PC-3 (cell line): Measurements from ENCODE around the gene MAMDC4. TPM values are rescaled to one million over a fixed set of nuclear protein-coding genes. Genes with fewer than 3 reads are reported as not detected.
A peak's percentile ranks its signal among the peaks of the same experiment; 100 is the strongest.

Experiments
- ATAC-seq: fragments of 200-7000 bp; cut with Tn5 transposase; 2 replicates; pipeline ENCODE4 v1.9.1; 2020; ENCODE audit warnings: mild to moderate bottlenecking, moderate library complexity
- BruUV-seq: library from RNA; stranded (reverse); fragments of 400-500 nt; replicated peaks from 2 replicates; lab custom pipeline; 2021; lab: Mats Ljungman, UMichigan
- CTCF ChIA-PET: fragments of 300-600 bp; sonication (Branson Sonifier 250); formaldehyde crosslinking; loops from one replicate; lab custom pipeline; 2022; ENCODE audit warnings: antibody characterized with exemption; lab: Charles Lee
- POLR2A ChIA-PET: fragments of 300-600 bp; sonication (Branson Sonifier 250); formaldehyde crosslinking; loops from one replicate; lab custom pipeline; 2022; ENCODE audit warnings: antibody characterized with exemption; ENCODE audit not compliant: unreplicated experiment; lab: Charles Lee
- DNase-seq: peaks from one replicate; pipeline ENCODE4 v3.0.0-alpha.2; 2015
- H2AFZ ChIP-seq: fragments of 300-600 bp; sonication (generic); 2 replicates; pipeline ENCODE4 v1.6.0; 2016; ENCODE audit warnings: antibody characterized with exemption, low read length
- H3F3A ChIP-seq: fragments of 300-600 bp; sonication (generic); one replicate; pipeline ENCODE4 v1.6.0; 2017; ENCODE audit warnings: antibody characterized with exemption, low read length, control low read depth, mild to moderate bottlenecking; ENCODE audit not compliant: unreplicated experiment
- H3K27ac ChIP-seq: fragments of 300-600 bp; sonication (generic); 2 replicates; pipeline ENCODE4 v1.5.1; 2016; ENCODE audit warnings: mild to moderate bottlenecking, low read length
- H3K27me3 ChIP-seq: fragments of 300-600 bp; sonication (generic); 2 replicates; pipeline ENCODE4 v1.6.1; 2016; ENCODE audit warnings: low read length, mixed read lengths
- H3K36me3 ChIP-seq: fragments of 300-600 bp; sonication (generic); 2 replicates; pipeline ENCODE4 v1.6.1; 2016; ENCODE audit warnings: low read depth, mixed run types, low read length, mixed read lengths
- H3K4me1 ChIP-seq: fragments of 300-600 bp; sonication (generic); 2 replicates; pipeline ENCODE4 v1.5.1; 2016; ENCODE audit warnings: low read length; ENCODE audit not compliant: insufficient read depth
- H3K4me2 ChIP-seq: fragments of 300-600 bp; sonication (generic); 2 replicates; pipeline ENCODE4 v1.6.0; 2016; ENCODE audit warnings: low read length
- H3K4me3 ChIP-seq: fragments of 300-600 bp; sonication (generic); 2 replicates; pipeline ENCODE4 v1.5.1; 2016; ENCODE audit warnings: mild to moderate bottlenecking, low read length, mixed read lengths
- H3K79me2 ChIP-seq: fragments of 300-600 bp; sonication (generic); 2 replicates; pipeline ENCODE4 v1.6.1; 2017; ENCODE audit warnings: low read length, mixed read lengths
- H3K9ac ChIP-seq: fragments of 300-600 bp; sonication (generic); 2 replicates; pipeline ENCODE4 v1.6.0; 2016; ENCODE audit warnings: mild to moderate bottlenecking, low read length
- H3K9me2 ChIP-seq: fragments of 300-600 bp; sonication (generic); replicated peaks from 2 replicates; pipeline ENCODE4 v1.6.1; 2016; ENCODE audit warnings: mixed run types, low read length, mixed read lengths
- H3K9me3 ChIP-seq: fragments of 300-600 bp; sonication (generic); 2 replicates; pipeline ENCODE4 v1.6.1; 2016; ENCODE audit warnings: low read length, mixed read lengths
- H4K20me1 ChIP-seq: fragments of 300-600 bp; sonication (generic); 2 replicates; pipeline ENCODE4 v1.6.1; 2016; ENCODE audit warnings: low read length, mixed read lengths
- EZH2 ChIP-seq: fragments of 300-600 bp; sonication (generic); IDR thresholded peaks from one replicate; pipeline ENCODE4 v1.6.1; 2017; ENCODE audit warnings: antibody characterized with exemption, mild to moderate bottlenecking, low read length; ENCODE audit not compliant: unreplicated experiment
- EZH2phosphoT487 ChIP-seq: fragments of 300-600 bp; sonication (generic); IDR thresholded peaks from 2 replicates; pipeline ENCODE4 v1.6.1; 2018; ENCODE audit warnings: mild to moderate bottlenecking, antibody characterized with exemption, low read length, borderline replicate concordance
- intact Hi-C: fragments of 100-400 bp; cut with micrococcal nuclease; formaldehyde crosslinking; loops from 2 replicates; pipeline ENCODE4 v1.9.0; 2023
- total RNA-seq: library from RNA; depleted of rRNA; stranded (reverse); fragments of >200 nt; gene quantifications from 2 replicates; pipeline ENCODE4 v1.2.3, GENCODE V29; 2014
- TF ChIP-seq, protein P1 (sequence below): fragments of 300-600 bp; sonication (generic); conservative IDR thresholded peaks from 2 replicates; pipeline ENCODE4 v1.5.1; 2017; ENCODE audit warnings: antibody characterized with exemption, low read depth, mild to moderate bottlenecking, low read length

Gene MAMDC4
- total RNA-seq, 1 experiment from 2014 or later = 3.0 TPM

DNA sequence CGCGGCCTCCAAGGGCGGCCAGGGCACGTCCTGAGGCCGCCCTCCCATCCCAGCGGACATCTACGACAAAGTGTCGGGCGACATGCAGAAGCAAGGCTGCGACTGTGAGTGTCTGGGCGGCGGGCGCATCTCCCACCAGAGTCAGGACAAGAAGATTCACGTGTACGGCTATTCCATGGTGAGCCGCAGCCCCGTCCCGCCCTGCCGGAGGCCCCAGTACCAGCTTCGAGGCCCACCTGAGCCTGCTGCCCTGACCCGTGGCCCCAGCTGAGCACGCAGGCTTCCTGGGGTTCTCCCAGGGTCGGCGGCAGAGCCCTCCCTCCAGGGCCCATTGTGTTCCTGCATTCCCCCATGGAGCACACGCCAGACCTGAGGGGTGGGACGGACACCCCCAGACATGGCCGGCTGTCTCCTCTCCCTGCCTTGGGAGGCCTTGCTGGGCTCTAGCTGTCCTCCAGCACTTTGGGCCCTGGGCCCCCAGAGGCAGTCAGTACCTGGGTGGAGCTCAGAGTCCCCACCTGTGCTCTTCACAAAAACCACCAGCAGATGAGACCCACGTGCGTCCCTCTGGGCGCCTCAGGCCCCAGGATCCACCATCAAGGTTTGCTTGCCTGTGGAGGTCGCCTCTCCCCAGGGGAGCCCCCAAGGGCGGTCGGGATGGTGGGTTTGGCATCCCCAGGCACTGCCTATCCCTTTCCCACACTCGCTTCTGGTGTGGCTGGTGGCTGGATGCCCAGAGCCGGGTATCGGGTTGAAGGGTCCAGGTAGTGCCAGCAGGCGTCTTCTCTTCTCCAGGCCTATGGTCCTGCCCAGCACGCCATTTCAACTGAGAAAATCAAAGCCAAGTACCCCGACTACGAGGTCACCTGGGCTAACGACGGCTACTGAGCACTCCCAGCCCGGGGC lies 1.9 kb upstream of the MAMDC4 start:
- no peaks in the 10 kb centered on the region for H3K9me3 ChIP-seq
- peak overlapping the region; percentile 96 for H3K4me2 ChIP-seq
- intact Hi-C loops = loop anchor here (10.0 kb wide), 1 partner anchor 145 kb away; the partner anchor contains the start of genes CLIC3 and PAXX
- ChIA-PET CTCF (no interaction called here), POLR2A (no interaction called here)
- no peaks in the 10 kb centered on the region for H4K20me1 ChIP-seq
- no peak overlapping the region for H2AFZ ChIP-seq
- peak overlapping the region; percentile 87 for H3K4me3 ChIP-seq
- DNase-seq = no peak
- TF ChIP-seq, protein P1, sequence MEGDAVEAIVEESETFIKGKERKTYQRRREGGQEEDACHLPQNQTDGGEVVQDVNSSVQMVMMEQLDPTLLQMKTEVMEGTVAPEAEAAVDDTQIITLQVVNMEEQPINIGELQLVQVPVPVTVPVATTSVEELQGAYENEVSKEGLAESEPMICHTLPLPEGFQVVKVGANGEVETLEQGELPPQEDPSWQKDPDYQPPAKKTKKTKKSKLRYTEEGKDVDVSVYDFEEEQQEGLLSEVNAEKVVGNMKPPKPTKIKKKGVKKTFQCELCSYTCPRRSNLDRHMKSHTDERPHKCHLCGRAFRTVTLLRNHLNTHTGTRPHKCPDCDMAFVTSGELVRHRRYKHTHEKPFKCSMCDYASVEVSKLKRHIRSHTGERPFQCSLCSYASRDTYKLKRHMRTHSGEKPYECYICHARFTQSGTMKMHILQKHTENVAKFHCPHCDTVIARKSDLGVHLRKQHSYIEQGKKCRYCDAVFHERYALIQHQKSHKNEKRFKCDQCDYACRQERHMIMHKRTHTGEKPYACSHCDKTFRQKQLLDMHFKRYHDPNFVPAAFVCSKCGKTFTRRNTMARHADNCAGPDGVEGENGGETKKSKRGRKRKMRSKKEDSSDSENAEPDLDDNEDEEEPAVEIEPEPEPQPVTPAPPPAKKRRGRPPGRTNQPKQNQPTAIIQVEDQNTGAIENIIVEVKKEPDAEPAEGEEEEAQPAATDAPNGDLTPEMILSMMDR = no peak
- TF ChIP-seq EZH2 (no peak), EZH2phosphoT487 (no peak)
- no peaks in the 10 kb centered on the region for H3K79me2 ChIP-seq
- no peaks in the 10 kb centered on the region for H3K27me3 ChIP-seq
- no peak for ATAC-seq
- TSS peak; percentile 72 for BruUV-seq
- H3K9ac ChIP-seq = peak overlapping the region; percentile 43; the same call in 1 of the 2 replicates
- H3K9me2 ChIP-seq = no peaks in the 10 kb centered on the region
- no peaks in the 10 kb centered on the region for H3K36me3 ChIP-seq
- no peak overlapping the region for H3K27ac ChIP-seq
- H3K4me1 ChIP-seq = peaks cover 8% of the 10 kb centered on the region
- H3F3A ChIP-seq = no peaks in the 10 kb centered on the region

- Histone ChIP-seq H3K4me1 (peaks cover 8% of the 10 kb centered on the region), H3K9me2 (no peaks in the 10 kb centered on the region), H3F3A (no peaks in the 10 kb centered on the region), H3K27me3 (no peaks in the 10 kb centered on the region), H3K36me3 (no peaks in the 10 kb centered on the region), H3K79me2 (no peaks in the 10 kb centered on the region), H4K20me1 (no peaks in the 10 kb centered on the region), H3K9ac (no peak overlapping the region), H3K9me3 (no peaks in the 10 kb centered on the region), H3K4me2 (no peak overlapping the region), H3K27ac (no peak overlapping the region), H2AFZ (no peak overlapping the region), H3K4me3 (no peak overlapping the region)
- ATAC-seq (no peak), DNase-seq (no peak)
- BruUV-seq = no TSS peak
- TF ChIP-seq, protein P1 = no peak
- TF ChIP-seq EZH2phosphoT487 (no peak), EZH2 (no peak)
- intact Hi-C loops = no loop called here
- ChIA-PET CTCF (no interaction called here), POLR2A (no interaction called here)
Measured at GRCh38 chr9:136850866-136851775, 1.0 kb upstream of the MAMDC4 start.
